Measurements from ENCODE around the gene RAD21L1. TPM values are rescaled to one million over a fixed set of nuclear protein-coding genes. Genes with fewer than 3 reads are reported as not detected.

RAD21L1 gene
- total RNA-seq, 1 donor from 2014 or later, result not detected

Other genes with a start within 250 kb of the RAD21L1 start
- 5.7 TPM for gene RSPO4, start 223.7 kb upstream of the RAD21L1 start, total RNA-seq
- gene PSMF1, start 107.4 kb upstream of the RAD21L1 start, total RNA-seq, result 131 TPM
- 15.8 TPM for gene TMEM74B, start 41.1 kb upstream of the RAD21L1 start, total RNA-seq
- gene C20orf202, start 22.6 kb upstream of the RAD21L1 start, total RNA-seq, result 2.1 TPM
- gene SNPH, start 40.2 kb downstream of the RAD21L1 start, total RNA-seq, result 3.8 TPM
- 10.8 TPM for gene SDCBP2, start 103.1 kb downstream of the RAD21L1 start, total RNA-seq
- gene FKBP1A, start 167.0 kb downstream of the RAD21L1 start, total RNA-seq, result 291 TPM
- gene NSFL1C, start 240.8 kb downstream of the RAD21L1 start, total RNA-seq, result 73.8 TPM

All from lower lobe of right lung (tissue), 1 donor.